ENCODE results near the gene LITAFD.

The LITAFD gene

GRCh38 chr16:8925455-8925854 is 43.3 kb downstream of the LITAFD start:
- DNase-seq (ENCODE audit: low read depth) = no peak
- TF ChIP-seq CTCF (IDR thresholded peaks at IDR 0.05; ENCODE audit: insufficient read depth, low read depth, low read length, missing control alignments) = no peak
- H3K4me3 ChIP-seq (ENCODE audit: low read length) = no peak overlapping the region

GRCh38 chr16:8926827-8927226 is 44.7 kb downstream of the LITAFD start:
- no peak overlapping the region for H3K4me3 ChIP-seq (ENCODE audit: low read length)
- no peak for TF ChIP-seq CTCF (IDR thresholded peaks at IDR 0.05; ENCODE audit: insufficient read depth, low read depth, low read length, missing control alignments)
- DNase-seq (ENCODE audit: low read depth) = no peak

GRCh38 chr16:8928467-8928957 is 46.4 kb downstream of the LITAFD start:
- H3K4me3 ChIP-seq (ENCODE audit: low read length) = no peak overlapping the region
- no peak for DNase-seq (ENCODE audit: low read depth)
- no peak for TF ChIP-seq CTCF (IDR thresholded peaks at IDR 0.05; ENCODE audit: insufficient read depth, low read depth, low read length, missing control alignments)

- DNase-seq (ENCODE audit: low read depth) = no peak
- no peak for TF ChIP-seq CTCF (IDR thresholded peaks at IDR 0.05; ENCODE audit: insufficient read depth, low read depth, low read length, missing control alignments)
- no peak overlapping the region for H3K4me3 ChIP-seq (ENCODE audit: low read length)
Measured at GRCh38 chr16:8929086-8929748, 47.1 kb downstream of the LITAFD start.

- no peak overlapping the region for H3K4me3 ChIP-seq (ENCODE audit: low read length)
- no peak for TF ChIP-seq CTCF (IDR thresholded peaks at IDR 0.05; ENCODE audit: insufficient read depth, low read depth, low read length, missing control alignments)
- peak; percentile 64 for DNase-seq (ENCODE audit: low read depth)
Measured at GRCh38 chr16:8931859-8932258, 49.7 kb downstream of the LITAFD start.

- no peak overlapping the region for H3K4me3 ChIP-seq (ENCODE audit: low read length)
- no peak for TF ChIP-seq CTCF (IDR thresholded peaks at IDR 0.05; ENCODE audit: insufficient read depth, low read depth, low read length, missing control alignments)
- DNase-seq (ENCODE audit: low read depth) = no peak
Measured at GRCh38 chr16:8934601-8935000, 52.5 kb downstream of the LITAFD start.

Measured in epithelial cell of esophagus (primary cell).